Inflammatory macrophage treated with lipopolysaccharide for 4 hours (primary cell): Measurements from ENCODE around the gene ZNF578.
"Not testable (repeated sequence)": the region's sequence is repeated elsewhere in the genome, so short reads cannot be mapped to it uniquely, and the experiment has no call there.

Source experiments
- DNase-seq: peaks from one replicate; pipeline ENCODE4 v3.0.0-alpha.2; 2020

Gene ZNF578

DNA sequence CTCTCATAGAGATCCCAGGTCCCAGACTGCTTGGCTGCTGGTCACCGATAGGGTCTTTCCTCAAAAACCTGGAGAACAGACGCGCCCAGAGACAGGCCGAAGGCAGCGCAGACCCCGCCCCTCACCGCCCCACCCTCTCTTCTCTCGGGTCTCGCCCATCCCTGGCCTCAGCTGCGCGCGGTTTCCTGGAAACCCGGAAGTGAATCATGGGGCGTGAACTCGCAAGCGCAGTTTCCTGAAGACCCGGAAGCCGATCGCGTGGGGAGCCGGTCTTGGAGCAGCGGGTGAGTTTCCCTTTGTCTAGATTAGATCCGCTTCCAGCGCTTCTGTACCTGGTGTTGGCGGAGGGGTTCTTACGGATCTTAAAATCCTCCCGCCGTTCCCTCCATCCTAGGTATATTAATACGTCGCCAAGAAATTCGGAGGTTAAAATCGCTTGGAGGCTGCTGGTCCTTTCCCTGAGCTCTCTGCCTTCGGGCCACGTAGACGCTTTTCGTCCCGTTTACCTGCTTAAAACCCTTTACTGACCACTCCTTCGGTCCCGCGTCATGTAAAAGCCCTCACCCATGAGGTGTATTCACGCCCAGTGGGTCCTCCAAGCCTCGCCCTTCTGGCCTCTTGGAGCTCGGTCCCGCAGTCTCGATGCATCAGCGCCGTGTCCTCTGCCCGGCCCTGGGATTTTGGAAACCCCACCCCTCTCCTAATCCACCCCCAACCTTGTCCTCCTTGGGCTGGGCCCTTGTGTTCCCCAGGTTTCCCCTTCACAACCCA lies at the start of gene ZNF578:
Gene ZNF578 (plus strand): TSS at position 230 of the 771 bp plus-strand sequence. CDS start 48,293 bp downstream, outside the sequence.
- peak; percentile 52 for DNase-seq

DNA sequence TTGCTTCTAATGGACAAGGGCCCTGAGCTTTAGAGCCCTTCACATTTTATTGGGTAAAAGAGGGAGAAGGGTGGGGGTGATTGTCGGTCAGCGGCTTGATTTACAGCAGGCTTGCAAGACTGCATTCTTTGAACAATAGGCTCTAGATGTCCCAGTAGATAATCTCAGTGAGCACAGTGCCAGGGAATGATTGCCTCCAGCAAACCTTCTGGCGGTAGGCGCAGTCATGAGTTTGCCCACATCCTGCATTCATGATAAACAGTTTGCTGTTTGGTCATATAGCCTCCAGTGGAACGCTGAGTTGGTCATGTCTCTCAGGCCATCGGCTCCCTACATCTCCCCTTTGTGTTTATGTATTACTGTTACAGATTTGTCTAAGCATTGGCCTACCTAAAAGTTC lies 43.1 kb upstream of the ZNF578 start:
- DNase-seq: no peak

DNA sequence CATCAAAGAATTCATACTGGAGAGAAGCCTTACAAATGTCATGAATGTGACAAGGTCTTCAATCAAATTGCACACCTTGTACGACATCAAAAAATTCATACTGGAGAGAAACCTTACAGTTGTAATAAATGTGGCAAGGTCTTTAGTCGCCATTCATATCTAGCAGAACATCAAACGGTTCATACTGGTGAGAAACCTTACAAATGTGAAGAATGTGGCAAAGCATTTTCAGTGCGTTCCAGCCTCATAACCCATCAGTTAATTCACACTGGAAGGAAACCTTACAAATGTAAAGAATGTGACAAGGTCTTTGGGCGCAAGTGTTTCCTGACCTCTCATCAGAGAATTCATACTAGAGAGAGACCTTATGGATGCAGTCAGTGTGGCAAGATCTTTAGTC lies 37.6 kb upstream of the ZNF578 start:
- DNase-seq: no peak

DNA sequence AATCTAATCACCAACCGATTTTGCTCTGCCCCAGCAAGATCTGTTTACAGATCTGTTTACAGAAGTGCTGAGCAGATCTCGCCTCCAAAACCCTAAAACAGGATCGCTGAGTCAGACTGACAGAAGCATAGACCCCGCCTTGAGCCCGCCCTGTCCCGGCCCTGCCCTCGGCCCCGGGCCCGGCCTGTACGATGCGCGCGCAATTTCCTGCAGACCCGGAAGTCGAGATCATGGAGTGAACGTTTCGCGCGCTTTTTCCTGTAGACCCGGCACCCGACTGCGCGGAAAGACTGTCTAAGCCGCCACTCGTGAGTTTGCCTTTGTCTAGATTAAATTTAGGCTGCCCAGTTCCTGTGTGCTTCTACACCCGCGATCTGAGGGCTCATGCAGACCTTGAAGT lies 24.4 kb upstream of the ZNF578 start, which contains the start of gene ZNF534:
Gene ZNF534 (plus strand): TSS at position 212 of the 400 bp plus-strand sequence. CDS start 2,327 bp downstream, outside the sequence.
- no peak for DNase-seq

DNA sequence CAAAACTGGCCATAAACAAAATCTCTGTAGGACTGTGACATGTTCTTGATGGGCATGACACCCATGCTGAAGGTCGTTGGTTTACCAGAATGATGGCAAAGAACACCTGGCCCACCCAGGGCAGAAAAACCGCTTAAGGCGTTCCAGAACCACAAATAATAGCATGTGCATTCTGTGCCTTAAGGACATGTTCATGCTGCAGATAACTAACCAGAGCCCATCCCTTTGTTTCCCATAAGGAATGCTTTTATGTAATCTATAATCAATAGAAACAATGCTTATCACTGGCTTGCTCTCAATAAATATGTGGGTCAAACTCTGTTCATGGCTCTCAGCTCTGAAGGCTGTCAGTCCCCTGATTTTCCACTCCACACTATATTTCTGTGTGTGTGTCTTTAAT lies 11.2 kb upstream of the ZNF578 start:
- no peak for DNase-seq

DNA sequence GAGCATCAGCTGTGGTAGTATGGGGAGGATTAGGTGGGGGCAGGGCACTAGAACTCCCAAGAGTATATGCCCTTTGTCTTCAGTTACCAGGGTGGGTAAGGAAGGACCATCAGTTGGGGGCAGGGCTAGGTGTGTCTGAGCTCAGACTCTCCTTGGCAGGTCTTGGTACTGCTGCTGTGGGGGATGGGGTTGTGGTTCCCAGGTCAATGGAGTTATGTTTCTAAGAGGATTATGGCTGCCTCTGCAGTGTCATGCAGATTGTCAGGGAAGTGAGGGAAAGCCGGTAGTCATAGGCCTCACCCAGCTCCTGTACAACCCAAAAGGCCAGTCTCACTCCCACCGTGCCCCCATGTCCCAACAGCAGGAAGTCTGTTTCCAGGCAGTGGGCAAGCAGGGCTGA lies 8.8 kb upstream of the ZNF578 start:
- DNase-seq: no peak

DNA sequence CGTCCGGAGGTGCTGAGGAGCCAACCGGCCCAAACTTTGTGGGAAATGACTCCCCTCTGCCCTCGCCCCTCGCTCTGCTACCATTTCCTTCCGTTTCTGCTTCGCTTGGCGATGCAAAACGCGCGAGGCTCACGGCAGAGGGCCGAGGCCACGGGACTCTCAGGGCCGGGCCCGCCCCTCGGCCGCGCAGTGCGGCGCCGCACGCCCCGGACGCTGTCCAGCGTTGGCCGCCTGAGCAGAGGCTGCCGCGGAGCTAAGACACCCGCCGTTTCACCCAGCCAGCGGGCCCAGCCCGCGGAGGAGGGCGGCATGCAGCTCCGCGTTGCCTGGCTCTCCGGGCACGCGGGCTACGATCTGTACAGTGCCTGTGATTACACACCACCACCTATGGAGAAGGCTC lies 2.1 kb upstream of the ZNF578 start:
- DNase-seq: no peak

DNA sequence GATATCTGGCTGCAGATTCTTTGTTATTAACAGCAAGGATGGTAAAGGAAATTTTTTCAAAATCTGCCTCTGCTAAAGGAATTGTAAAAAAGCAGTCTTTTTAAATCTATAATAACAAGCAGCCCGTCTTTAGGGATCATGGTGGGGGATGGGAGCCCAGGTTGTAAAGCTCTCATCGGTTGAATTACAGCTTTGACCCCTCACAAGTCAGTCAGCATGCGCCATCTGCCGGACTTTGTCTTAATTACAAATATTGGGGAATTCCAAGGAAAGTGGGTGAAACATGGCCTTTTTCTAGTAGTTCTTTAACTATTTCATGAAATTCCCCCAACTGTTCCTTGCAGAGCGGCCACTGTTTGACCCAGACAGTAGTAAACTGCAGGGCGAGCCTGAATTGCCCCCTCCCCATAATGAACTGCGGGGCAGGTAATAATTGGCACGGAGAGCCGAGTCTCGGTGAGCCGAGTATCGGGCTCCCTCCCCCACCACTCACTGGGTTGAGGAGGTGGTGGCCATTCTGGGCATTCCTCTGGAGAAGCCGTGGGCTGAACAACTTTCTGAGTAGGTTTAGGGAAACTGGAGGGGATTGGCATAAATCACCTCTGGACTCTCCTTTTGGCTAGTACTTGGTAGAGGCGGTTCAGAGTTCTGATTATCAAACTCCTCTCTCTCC lies 11.6 kb downstream of the ZNF578 start:
- no peak for DNase-seq

DNA sequence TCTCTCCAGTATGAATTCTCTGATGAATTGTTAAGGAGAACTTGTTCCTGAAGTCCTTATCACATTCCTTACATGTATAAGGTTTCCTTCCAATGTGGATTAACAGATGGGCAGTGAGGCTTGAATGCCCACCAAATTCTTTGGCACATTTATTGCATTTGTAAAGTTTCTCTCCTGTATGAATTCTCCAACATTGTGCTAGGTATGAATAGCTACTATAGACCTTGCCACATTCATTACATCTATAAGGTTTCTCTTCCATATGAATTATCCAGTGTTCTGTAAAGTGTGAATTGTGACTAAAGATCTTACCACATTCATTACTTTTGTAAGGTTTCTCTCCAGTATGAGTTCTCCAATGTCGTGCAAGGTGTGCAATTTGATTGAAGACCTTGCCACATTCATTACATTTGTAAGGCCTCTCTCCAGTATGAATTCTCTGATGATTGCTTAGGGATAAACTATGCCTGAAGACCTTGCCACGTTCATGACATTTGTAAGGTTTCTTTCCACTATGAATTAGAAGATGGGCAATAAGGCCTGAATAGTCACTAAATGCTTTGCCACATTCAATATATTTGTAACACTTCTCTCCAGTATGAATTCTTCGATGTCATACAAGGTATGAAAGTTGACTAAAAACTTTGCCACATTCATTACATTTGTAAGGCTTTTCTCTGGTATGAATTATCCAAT lies 20.4 kb downstream of the ZNF578 start:
- no peak for DNase-seq

DNA sequence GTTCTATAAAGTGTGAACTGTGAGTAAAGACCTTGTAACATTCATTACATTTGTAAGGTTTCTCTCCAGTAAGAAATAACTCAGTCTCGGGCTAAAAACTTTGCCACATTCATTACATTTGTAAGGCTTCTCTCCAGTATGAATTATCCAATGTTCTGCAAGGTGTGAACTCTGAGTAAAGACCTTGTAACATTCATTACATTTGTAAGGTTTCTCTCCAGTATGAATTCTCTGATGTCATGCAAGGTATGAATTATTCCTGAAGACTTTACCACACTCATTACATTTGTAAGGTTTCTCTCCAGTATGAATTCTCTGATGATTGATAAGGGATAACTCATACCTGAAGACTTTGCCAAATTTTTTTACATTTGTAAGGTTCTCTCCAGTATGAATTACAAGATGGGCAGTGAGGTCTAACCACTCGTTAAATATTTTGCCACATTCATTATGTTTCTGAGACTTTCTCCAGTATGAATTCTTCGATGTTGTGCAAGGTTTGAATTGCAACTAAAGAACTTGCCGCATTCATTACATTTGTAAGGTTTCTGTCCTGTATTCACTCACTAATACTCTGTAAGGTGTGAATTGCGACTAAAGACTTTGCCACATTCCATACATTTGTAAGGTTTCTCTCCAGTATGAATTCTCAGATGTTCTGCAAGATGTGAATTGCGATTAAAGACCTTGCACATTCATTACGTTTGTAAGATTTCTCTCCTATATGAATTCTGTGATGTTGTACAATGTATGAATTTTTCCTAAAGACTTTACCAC lies 21.2 kb downstream of the ZNF578 start:
- no peak for DNase-seq

DNA sequence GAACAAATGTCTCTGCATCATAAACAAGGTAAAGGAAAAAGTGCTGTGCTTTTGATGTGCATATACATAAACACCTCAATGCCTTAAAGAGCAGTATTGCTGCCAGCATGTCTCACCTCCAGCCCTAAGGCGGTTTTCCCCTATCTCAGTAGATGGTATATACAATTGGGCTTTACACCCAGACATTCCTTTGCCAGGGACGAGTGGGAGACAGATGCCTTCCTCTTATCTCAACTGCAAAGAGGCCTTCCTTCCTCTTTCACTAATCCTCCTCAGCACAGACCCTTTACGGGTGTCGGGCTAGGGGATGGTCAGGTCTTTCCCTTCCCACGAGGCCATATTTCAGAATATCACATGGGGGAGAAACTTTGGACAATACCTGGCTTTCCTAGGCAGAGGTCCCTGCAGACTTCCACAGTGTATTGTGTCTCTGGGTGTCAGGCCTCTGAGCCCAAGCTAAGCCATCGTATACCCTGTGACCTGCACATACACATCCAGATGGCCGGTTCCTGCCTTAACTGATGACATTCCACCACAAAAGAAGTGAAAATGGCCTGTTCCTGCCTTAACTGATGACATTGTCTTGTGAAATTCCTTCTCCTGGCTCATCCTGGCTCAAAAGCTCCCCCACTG lies 30.9 kb downstream of the ZNF578 start:
- DNase-seq: not testable (repeated sequence)

DNA sequence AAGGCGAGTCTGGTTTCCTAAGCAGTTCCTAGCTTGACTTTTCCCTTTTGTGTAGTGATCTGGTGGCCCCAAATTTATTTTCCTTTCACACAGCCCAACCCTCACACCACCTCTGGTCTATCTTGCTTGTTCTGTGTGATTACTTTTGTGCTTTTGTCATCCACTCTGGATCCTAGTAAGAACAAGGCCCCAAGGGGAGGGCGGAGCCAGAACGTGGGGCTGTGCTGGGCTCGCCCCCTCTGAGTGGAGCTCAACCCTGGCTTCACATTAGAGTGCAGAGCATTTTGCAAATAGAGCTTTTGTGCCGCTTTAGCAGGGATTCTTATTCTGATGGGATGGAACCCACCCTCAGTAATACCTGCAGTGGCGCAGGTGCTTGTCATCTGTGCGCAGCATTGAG lies 31.7 kb downstream of the ZNF578 start:
- not testable (repeated sequence) for DNase-seq

DNA sequence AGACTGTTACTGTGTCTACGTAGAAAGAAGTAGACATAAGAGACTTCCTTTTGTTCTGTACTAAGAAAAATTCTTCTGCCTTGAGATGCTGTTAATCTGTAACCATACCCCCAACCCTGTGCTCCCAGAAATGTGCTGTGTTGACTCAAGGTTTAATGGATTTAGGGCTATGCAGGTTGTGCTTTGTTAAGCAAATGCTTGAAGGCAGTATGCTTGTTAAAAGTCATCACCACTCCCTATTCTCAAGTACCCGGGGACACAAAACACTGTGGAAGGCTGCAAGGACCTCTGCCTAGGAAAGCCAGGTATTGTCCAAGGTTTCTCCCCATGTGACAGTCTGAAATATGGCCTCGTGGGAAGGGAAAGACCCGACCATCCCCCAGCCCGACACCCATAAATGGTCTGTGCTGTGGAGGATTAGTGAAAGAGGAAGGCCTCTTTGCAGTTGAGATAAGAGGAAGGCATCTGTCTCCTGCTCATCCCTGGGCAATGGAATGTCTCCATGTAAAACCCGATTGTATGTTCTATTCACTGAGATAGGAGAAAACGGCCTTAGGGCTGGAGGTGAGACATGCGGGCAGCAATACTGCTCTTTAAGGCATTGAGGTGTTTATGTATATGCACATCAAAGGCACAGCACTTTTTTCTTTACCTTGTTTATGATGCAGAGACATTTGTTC lies 32.3 kb downstream of the ZNF578 start:
- DNase-seq: not testable (repeated sequence)

DNA sequence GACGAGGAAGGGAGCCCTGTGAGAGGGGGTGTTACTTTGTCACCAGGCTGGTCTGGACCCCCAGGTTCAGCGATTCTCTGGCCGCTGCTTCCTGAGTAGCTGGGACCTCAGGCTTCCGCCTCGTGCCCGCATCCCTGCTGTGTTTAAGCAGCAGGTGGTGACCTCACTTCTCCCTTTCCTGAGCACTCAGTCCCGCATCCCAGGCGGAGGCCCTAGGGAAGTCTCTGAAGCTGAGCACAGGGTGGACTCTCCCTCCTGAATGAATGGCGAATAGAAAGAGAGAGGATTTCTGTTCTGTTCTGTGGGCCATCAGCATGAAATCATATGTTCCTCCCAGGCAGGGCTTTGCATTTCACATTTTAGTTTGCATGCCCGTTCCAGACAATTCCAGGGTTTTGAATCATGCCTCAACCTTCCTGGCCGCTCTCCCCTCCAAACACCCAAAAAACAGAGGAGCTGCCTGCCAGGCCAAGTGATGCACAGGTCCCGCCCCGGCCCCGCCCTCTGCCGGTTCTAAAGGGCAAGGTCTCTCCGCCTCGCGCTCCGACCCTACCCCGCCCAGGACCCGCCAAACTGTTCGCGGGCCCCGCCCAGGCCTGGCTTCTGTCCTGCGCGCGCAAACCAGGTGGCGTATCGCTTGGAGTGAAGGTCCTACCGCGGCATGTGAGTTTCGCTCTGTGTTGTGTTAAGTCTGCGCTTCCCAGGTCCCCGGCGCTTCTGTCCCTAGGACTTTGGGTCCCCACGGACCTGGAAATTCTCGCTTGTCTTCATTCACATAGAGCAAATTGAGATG lies 39.0 kb downstream of the ZNF578 start:
- no peak for DNase-seq

DNA sequence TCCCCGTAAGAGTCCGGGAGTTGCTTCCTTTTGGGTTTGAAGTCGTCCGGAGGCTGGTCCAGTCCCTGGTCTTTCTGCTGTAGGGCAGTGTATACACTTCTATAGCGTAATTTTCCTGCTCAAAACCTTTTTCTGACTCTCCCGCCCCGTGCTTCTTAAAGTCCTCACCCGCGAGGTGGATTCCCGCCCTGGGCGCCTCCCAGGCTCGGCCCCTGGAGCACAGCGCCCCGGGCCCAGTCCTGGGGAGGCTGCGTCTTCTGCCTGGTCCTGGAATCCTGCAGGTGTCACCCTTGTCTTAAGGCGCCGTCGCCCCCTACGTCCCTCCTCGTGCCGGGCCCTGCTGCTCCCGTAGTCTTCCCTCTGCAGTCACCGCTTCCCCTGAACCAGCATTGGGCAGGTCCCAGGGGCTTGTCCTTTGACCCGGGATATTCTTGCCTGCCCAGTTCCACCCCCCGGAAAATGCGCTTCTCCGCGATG lies 39.7 kb downstream of the ZNF578 start:
- DNase-seq: no peak

DNA sequence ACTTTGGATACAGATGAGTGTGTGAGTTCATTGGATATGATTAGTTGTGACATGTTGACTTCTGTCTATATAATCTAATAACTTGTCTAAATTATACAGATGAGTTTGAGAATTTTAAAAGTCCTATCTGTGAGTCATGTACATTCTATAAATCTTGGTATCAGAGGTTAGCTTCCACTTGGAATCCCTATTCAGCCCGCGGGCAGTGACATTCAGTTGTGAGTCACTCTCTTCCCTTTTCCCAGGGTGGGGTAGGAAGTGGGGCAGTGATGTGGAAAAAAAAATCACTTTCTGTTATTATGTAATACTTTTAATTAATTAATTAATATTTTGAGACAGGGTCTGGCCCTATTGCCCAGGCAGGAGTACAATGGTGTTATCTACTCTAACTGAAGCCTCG lies 41.2 kb downstream of the ZNF578 start:
- DNase-seq: no peak

DNA sequence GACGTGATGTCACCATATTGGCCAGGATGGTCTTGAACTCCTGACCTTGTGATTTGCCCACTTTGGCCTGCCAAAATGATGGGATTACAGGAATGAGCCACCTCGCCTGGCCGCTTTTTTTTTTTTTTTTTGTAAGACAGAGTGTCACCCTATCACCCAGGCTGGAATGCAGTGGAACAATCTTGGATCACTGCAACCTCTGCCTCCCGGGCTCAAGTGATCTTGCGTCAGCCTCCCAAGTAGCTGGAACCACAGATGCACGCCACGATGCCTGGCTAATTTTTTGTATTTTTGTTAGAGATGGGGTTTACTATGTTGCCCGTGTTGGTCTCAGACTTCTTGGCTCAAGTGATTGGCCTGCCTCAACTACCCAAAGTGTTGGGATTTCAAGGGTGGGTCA lies 45.2 kb downstream of the ZNF578 start:
- DNase-seq: no peak

DNA sequence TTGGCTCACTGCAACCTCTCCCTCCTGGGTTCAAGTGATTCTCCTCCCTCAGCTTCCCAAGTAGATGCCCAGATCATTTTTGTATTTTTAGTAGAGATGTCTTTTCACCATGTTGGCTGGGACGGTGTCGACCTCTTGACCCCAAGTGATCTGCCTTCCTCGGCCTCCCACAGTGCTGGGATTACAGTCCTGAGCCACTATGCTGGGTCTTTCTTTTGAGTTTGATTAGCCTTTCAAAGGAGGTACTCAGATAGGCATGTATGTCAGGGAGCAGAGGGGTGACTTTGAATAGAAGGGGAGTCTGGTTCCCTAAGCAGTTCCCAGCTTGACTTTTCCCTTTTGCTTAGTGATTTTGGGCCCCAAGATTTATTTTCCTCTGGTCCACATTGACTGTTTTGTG lies 47.1 kb downstream of the ZNF578 start:
- not testable (repeated sequence) for DNase-seq

DNA sequence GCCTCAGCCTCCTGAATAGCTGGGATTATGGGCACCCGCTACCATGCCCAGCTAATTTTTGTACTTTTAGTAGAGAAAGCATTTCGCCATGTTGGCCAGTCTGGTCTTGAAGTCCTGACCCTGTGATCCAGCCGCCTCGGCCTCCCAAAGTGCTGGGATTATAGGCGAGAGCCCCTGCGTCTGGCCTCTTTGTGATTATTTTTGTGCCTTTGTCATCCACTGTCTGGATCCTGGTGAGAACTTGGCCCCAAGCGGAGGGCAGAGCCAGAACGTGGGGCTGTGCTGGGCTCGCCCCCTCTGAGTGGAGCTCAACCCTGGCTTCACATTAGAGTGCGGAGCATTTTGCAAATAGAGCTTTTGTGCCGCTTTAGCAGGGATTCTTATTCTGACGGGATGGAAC lies 47.6 kb downstream of the ZNF578 start:
- DNase-seq: not testable (repeated sequence)

DNA sequence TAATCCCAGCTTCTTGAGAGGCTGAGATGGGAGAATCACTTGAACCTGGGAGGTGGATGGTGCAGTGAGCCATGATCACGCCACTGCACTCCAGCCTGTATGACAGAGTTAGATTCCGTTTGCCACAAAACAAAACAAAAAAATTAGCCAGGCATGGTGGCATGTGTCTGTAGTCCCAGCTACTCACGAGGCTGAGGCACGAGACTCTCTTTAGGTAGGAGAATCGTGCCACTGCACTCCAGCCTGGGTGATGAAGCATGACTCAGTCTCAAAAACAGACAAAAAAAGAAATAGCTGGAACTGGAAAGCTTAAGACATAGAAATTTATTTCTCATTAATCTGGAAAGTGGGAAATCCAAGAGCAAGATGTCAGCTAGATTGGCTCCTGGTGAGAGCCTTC lies 53.9 kb downstream of the ZNF578 start:
- DNase-seq: no peak

DNA sequence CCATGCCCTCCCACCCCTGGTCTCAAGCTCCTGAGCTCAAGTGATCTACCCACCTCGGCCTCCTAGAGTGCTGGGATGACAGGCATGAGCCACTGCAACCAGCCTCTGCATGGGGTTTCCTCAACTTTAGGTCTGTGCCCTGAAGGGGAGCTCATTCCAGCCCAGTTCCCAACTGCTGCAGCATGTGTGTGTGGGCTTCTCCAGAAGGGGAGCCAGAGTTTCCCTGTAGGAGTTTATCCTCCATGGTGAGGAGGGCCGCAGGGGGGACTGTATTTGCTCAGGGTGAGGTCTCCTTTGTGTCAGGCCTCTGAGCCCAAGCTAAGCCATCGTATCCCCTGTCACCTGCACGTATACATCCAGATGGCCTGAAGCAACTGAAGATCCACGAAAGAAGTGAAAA lies 62.8 kb downstream of the ZNF578 start:
- DNase-seq: no peak
